Stimulated activated CD4-positive, alpha-beta T cell treated with anti-CD3 and anti-CD28 coated beads, Interleukin-4, amount 100 ng/mL, for 48 hours (primary cell): ENCODE data around the gene OPRL1.

Experiments
- DNase-seq, 2 donors: peaks; one replicate each; pipeline ENCODE4 v3.0.0-alpha.2; 2020; ENCODE audit warnings: low read depth in 2 of 2

The OPRL1 gene

DNA sequence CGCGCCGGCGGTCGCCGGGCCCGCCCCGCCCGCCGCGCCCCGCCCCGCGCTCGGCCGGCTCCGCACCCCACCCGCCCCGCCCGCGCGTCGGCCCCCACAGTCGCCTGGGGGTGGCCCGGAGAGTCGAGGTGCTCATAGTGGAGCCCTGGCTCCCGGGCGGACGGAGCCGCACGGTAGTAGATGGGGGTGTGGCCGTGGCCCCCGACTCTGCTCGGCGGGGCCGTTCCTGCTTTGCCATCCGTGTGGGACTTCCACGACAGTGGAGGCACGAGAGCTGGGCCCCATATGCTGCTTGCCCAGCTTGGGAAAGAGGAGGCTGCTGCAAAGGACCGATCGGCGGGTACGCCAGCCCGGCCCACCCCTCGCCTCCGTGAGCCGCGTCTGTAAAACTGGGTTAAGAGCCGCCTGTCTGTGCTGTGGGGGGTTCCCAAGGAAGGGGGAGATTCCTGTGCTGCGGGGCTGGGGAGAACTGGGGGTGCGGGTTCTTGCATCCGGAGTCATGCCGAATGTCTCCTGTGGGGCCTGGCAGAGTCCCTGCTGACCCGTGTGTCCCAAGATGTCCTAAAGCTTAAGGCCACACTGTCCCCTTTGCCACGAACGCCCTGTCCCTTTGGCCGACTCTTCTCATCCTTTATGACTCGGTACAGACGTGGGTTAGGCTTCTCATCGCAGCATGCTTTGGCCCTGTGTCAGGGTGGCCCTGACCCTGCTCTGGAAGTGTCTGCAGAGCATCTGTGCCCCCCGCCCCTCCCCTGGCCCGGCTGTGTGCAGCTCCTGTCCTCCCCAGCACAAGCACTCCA is at the start of gene OPRL1:
TSS of gene OPRL1 (plus strand) at position 70 of the 800 bp plus-strand sequence. CDS start 12,639 bp downstream, outside the sequence.
- no peak for DNase-seq

DNA sequence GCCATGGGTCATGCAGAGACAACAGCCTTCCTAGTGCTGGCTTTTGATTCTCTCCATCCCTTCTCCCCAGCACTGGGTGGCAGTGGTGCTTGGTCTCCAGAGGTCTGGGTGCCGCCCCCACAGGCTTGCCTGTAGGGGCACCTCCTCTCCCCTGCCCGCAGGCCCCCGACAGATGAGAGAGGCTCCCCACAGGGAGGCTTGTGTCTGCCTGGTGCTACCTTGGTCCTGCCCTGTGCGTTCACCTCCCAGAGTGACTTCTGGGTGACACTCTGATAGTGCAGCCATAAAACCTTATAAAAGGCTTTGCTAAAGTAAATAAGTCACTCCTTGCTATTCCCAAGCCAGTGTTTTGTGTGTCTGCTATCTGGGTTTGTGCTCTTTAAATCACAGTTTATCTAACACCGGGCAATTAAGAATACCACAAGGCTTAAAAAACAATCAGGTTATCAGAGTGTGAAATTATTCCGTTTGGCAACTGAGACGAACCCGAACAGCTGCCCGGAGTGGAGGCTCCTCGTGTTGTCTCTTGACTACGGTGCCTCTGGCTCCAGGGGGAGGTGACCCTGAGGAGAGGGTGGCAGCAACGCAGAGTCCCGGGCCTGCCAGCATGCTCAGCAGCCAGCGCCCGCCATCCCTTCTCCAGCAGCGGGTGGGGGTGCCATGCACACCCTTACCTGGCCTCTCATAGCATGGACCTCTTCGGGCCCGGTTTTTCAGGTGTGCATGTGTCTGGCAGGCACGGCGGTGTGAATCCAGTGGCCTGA is 49.3 kb upstream of the OPRL1 start:
- DNase-seq = no peak

GRCh38 chr20:64031822-64032314 is 48.0 kb upstream of the OPRL1 start:
- DNase-seq = no peak

- no peak for DNase-seq
Observed at GRCh38 chr20:64032706-64033624, 46.9 kb upstream of the OPRL1 start.

DNA sequence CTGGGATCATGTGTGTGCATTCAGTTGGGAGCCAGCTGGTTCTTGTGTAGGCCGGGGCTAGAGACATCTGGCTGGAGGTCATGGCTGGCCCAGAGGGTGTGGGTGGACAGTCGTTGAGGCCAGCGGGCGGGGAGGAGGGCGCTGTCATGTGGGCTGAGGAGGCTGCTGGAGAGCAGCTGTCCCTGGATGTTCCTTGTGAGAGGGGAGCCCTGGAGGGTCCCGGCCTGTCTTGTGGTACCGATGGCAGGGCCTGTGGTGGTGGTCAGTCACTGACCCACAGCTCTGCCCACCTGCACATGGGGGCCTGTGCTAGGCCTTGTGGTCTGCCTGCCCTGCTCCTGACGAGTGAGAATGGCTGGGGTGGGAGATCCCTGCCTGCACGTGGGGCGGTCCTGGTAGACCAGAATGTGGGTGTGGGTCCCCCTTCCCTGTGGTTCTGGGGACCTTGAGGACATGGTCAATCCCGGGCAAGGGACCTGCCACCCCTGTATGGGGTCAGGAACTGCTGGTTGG is 45.8 kb upstream of the OPRL1 start:
- DNase-seq = no peak

- no peak for DNase-seq
Observed at GRCh38 chr20:64035066-64035932, 44.6 kb upstream of the OPRL1 start.

- DNase-seq = no peak
Observed at GRCh38 chr20:64035933-64036345, 43.9 kb upstream of the OPRL1 start, which contains the start of gene C20orf204. C20orf204 (plus strand) TSS chr20:64036182; CDS start chr20:64036324, 142 bp downstream.

DNA sequence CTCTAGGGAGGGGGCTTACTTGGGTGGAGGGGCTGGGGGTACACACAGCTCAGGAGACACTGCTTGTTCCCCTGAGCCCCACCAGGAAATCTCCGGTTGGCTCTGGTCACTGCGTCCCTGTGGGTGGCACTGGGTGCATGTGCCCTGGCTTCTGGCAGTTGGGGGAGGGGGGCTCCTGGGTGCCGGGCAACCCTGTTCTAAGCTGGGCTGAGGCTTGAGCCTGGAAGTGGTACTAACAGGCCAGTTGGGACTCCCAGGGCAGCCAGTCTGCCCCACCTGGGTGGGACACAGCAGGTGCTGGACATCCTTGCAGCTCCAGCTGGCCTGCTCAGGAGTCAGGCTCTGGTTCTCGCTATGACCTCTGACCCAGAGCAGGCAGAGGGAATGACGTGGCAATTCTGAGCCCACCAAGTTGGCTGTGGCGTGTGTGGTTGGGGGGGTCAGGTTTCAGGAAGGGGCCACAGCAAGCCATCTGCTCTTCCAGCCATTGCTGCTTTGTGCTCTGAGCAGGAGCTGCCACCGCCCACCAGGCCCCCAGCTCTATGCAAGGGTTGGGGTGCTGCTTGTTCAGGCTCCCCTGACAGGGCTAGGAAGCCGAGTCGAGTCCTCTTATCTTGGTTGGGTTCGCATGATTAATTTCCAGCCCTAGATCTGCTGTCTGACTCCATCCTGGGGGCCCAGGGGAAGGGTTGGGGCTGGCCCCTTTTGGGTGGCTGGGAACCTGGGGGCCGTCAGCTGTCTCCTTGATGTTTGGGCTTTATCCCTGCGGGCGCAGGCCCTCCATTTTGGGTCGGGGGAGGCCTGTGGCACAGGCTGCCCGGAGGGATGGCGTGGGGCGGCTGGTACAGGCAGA is 43.3 kb upstream of the OPRL1 start:
- no peak for DNase-seq

GRCh38 chr20:64037199-64037497 is 42.7 kb upstream of the OPRL1 start:
- no peak for DNase-seq

DNA sequence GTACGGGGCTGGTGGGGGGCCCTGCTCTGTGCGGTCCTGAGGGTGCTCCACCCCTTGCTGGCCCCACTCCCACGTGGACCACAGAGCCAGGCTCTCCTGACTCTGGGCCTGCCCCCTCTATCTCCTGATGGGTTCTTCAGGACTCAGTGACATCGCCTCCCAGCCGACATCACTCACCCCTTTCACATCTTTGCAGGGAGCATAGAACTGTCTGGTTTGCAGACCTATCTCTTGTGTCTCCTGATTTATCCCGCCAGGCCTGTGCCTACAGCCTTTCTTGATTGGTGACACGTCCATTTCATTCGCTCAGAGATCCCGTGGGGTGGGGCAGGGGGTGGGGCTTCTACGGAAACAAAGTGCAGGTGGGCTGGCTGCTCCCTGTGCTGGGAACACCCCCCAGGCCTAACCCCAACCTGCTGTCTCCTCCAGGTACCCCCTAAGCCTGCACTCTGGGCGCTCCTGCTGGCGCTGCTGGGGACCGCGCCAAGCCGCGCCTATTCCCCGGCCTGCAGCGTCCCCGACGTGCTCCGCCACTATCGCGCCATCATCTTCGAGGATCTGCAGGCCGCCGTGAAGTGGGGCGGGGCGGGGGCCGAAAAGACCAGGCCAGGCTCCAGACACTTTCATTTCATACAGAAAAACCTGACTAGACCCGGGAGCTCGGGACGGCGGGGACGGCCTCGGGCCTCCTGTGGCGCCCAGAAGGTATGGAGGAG is 42.2 kb upstream of the OPRL1 start:
- no peak for DNase-seq

DNA sequence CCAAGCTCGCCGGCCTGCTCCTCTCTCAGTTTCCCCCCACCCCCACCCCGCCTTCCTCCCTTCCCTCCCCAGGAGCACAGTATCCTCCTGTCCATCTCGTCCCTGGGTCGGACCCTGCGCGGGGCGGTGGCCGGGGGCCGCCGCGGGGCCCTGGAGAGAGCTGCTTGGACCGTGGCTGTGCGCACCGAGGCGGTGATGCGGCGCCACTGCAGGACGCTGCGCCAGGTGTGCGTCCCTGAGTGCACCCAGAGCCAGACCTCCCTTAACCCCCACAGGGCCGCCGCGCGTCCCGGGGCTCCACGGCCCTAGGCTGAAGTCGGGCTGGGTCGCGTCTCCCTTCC is 41.7 kb upstream of the OPRL1 start:
- DNase-seq = no peak

DNA sequence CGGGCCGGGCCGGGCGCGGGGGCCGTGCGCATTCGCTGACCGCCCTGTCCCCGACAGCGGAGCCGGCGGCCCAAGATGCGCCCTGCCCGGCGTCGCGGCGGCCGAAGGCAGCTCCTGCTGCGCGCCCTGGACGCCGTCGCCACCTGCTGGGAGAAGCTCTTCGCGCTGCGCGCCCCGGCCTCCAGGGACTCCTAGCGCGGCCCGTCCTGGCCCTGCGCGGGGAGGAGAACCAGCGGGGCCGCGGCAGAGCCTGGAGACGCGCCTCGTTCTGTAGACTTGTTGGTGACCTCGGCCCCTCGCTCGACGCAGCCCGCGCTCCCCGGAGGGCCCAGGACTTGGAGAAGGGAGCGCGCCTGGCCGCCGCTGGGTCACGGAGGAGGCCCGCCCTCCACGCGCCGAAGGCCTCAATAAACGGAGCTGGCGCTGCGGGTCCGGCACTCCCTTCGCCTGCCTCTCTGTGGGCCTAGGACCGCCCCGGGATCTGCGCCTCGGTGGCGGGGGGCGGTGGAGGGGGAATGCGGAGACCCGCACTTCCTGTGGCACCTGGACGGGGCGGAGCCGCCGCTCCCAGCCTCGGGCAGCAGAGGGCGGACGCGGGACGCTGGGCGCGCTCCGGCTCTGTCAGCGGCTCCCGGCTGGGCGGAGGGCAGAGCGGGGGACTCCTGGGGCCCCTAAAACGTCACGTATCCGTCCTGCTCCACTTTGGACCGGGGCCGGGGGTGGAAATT is 41.2 kb upstream of the OPRL1 start:
- DNase-seq = peak; percentile 71

- DNase-seq = no peak
Observed at GRCh38 chr20:64039293-64040160, 40.4 kb upstream of the OPRL1 start.

DNA sequence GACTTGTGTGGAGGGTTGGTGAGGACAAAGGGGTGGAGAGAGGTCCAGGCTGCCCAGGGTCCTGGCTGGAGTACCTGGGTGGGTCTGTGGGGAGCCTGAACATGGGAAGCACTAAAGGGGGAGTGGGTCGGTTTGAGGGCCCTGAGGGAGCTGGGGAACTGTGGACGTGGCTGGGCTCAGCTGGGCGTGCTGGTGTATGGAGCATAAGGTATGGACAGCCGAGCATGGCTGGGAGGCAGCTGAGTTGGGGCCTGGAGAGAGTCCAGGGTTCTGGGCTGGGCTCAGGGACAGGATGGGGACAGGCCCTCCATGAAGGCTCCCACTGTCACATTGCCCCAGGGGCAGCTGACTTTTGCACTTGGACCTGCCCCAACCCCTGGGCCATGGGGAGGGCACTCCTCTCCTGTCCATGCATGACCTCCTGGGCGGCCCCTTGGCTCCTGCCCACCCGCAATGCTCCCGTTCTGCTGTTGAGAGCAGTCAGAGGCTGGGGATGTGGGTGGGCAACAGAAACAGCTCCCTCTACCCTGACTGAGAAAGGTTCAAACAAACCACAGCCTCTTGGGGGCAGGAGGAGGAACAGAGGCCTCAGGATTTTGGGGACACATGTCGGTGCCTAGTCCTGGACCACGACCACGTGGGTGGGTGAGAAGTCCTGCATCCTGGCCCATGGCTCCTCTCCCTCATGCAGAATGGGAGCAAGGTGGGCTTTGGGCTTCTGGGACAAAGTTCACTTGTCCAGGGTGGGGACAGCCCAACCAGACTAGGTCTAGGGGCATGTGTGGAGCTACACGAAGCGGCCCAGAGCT is 39.4 kb upstream of the OPRL1 start:
- no peak for DNase-seq

DNA sequence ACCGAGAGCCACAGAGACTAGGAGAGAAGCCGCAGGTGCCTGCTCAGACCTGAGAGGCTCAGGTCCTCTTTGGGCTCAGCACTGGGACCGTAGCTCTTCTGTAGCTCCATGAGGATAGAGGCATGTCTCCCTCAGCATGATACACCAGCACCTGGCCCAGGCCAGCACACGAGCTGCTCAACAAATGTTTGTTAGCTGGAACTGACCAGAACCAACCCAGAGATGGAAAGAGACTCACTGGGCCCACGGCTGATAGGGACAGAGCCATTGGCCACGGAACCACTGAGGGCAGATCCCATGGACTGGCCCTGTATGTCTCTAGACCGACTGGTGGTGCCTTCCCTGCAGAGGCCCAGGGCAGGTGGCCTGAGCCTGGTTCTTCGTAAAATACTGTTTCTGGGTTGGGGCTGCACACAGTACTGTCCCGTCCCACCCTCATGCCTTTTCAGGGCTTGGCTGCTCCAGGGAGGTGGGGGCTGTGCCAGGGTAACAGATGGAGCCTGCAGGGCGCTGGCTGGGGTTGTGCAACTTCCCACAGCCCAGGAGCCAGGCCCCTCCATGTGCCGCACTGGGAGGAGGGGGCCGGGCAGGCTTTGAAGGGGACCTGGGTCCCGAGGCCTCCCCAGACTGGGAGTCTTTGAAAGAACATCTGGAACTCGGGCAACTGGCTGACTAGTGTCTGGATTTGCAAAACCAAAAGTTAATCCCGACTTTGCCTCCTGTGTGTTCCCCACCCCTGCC is 38.7 kb upstream of the OPRL1 start:
- DNase-seq = no peak

- DNase-seq = no peak
Observed at GRCh38 chr20:64041781-64042053, 38.2 kb upstream of the OPRL1 start.
